Gastrocnemius medialis (tissue), 4 donors: ENCODE data around the gene LIMCH1.

Experiments used
- CTCF ChIP-seq, 5 experiments: fragments of 450-650 bp in 3 of 5; fragments of 200-600 bp in 2 of 5; sonication (generic) in 2 of 5; IDR thresholded peaks in 4 of 5; conservative IDR thresholded peaks in 1 of 5; 1 replicate in 4 of 5; 2 replicates in 1 of 5; pipeline ENCODE4 v1.5.1; 2016 to 2019; ENCODE audit warnings: antibody characterized with exemption in 5 of 5, mild to moderate bottlenecking in 3 of 5, moderate library complexity in 3 of 5
- POLR2A ChIP-seq, 2 donors: fragments of 450-650 bp; IDR thresholded peaks; one replicate each; pipeline ENCODE4 v1.6.1; 2017; ENCODE audit warnings: antibody characterized with exemption in 2 of 2, mild to moderate bottlenecking in 2 of 2, moderate library complexity in 2 of 2

- no peak for TF ChIP-seq CTCF (IDR thresholded peaks at IDR 0.05 in 4 of 5, conservative IDR thresholded peaks at IDR 0.05 in 1 of 5)
- TF ChIP-seq POLR2A (IDR thresholded peaks at IDR 0.05) = no peak
Measured at GRCh38 chr4:41643331-41643730, 105.4 kb downstream of the LIMCH1 start.
